Right kidney (tissue), 1 donor: ENCODE measurements around the gene ERC2.
"Not testable (repeated sequence)": the region's sequence is repeated elsewhere in the genome, so short reads cannot be mapped to it uniquely, and the experiment has no call there.

Experiments
- DNase-seq: peaks from one replicate; pipeline ENCODE4 v3.0.0-alpha.2; 2016

The ERC2 gene

DNA sequence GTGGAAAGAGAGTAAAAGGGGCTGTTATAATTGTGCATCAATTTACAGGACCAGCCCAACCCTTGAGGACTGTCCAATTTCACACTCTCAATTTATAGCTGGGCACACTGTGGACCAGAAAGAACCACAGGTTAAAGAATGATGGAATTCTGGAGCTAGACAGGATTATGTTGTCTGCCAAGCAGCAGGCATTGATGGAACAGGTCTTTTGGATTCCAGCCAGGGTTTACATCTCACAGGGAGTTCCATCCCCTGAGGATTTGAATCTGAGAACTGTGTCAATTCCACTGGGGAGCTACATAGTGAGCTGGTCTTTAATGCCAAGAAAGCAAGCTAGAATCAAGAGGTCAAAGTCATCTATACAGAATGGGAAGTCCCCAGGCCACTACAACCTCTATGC lies 591.7 kb downstream of the ERC2 start:
- DNase-seq: no peak

DNA sequence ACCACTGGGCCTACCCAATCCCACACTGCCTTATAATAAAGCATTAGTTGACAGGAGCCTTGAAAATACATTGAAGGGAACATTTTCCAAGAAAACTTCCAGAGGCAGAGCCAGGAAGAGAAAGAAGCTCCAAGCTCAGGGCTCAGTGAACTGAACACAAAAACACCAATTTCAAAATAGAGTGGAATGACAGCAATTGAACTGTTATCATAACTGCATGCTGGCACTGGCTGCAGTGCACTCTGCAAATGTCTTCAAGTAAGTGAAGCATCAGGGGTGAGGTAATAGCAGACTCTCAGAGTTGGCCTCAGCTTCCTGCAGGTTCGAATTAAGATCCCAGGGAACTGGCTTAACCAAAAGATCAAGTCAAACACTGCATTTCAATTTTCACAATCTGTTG lies 593.2 kb downstream of the ERC2 start:
- no peak for DNase-seq

DNA sequence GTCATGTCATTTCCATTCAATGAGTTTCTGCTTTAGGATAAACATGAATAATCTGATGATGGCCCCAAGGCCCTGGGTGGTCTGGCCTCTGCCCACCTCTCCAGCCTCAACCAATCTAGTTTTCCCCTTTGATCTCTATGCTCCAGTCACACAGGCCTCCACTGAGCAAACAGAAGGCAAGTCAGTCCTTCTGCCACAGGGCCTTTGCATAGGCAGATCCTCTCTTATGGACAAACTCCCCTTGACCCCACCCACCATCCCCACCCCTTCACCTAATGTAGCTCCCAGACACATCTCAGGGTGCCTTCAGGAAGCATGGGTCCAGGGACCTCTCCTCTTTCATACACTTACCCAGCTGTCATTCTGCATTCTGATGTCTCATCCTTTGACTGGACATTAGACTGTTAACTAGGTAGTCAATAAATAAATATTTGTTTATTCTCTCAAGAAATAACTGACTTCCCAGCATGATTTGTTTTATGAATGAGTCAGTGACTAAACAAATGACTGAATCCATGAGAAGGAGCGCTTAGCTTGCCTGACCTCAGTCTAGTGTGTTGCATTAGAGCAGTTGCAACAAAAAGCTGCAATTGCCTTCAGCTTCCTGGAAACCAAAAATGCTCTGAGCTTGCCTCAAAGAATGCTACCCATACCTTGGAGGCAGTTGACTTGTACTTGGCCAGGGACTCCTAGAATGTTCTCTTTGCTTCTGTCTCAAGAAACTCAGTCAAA lies 594.6 kb downstream of the ERC2 start:
- no peak for DNase-seq

- no peak for DNase-seq
These were observed 597.7 kb downstream of the ERC2 start for GRCh38 chr3:55870594-55870993.

GRCh38 chr3:55868347-55868746 lies 599.9 kb downstream of the ERC2 start:
- DNase-seq: no peak

DNA sequence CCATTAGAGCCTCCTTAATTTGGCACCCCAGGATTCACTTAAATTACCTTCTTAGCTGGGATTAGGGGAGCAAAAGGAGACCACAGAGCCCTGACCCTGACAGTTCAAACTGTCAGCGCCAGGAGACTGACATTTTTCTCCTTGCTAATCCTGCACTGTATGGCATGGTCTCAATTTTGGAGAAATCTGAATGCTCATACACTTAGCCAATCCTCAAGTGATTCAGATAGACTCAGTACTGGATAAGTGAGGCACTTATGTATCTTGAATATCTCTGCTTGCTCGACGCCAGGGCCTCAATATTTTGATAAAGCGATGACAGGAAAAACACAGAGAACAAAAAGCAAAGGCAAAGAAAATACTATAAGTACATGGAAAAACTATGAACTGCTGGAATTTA lies 605.2 kb downstream of the ERC2 start:
- no peak for DNase-seq

GRCh38 chr3:55860049-55860721 lies 608.1 kb downstream of the ERC2 start:
- DNase-seq: peak; percentile 38

GRCh38 chr3:55859305-55859704 lies 609.0 kb downstream of the ERC2 start:
- DNase-seq: no peak

GRCh38 chr3:55858727-55859126 lies 609.5 kb downstream of the ERC2 start:
- DNase-seq: no peak

GRCh38 chr3:55858302-55858701 lies 610.0 kb downstream of the ERC2 start:
- DNase-seq: no peak

GRCh38 chr3:55857633-55858032 lies 610.6 kb downstream of the ERC2 start:
- no peak for DNase-seq

DNA sequence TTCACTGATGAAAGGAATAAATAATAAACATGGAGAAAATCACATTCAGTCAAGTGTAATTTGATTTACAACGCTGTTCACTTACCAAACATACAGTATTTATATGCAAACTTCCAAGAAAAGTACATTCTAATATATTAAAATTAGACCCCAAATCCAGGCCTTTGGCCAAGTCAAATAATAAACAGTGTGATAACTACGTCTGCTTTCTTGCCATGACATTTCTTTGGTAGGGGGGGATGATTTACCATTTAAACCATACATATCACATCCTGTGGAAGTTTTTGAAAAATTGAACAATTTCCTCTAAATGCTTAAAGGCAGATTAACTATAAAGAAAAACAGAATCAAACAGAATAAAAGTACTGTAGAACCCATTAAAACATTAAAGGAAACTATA lies 613.0 kb downstream of the ERC2 start:
- DNase-seq: no peak

DNA sequence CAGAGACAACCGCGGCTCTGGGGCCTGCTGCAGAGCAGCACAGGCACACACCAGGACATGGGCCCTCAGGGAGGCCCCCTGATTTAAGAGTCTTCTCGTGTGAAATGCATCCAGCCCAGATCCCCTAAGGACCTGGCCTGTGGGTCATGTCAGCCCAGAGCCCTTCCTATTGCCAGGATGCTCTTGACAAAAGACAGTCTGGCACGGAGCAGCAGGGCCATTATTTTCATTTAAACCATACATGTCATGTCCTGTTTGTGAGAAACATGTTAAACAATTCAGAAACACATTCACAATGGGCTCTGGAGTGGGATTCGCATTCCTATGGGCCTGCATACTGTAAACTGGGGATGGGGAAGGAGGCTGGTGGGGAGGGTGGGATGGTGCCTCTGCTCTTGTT lies 613.8 kb downstream of the ERC2 start:
- no peak for DNase-seq

GRCh38 chr3:55852326-55852725 lies 615.9 kb downstream of the ERC2 start:
- no peak for DNase-seq

DNA sequence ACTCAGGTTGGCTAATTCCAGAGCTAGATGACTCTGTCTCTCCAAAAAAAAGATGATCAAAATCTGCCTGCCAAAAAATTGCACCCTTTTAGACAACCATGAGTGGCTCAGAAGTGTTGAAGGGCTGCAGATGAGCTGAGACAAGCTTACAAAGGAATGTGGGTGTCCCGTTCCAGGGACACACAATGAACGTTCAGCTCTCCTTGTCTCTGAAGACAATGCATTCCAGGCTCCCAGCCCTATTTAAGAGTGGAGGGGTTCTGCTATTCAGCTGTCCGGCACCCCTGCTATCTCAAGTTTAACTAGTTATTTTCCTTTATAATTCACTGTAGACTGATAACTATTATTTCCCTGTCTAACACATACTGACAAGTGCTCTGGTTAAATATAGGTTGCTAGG lies 626.1 kb downstream of the ERC2 start:
- no peak for DNase-seq

DNA sequence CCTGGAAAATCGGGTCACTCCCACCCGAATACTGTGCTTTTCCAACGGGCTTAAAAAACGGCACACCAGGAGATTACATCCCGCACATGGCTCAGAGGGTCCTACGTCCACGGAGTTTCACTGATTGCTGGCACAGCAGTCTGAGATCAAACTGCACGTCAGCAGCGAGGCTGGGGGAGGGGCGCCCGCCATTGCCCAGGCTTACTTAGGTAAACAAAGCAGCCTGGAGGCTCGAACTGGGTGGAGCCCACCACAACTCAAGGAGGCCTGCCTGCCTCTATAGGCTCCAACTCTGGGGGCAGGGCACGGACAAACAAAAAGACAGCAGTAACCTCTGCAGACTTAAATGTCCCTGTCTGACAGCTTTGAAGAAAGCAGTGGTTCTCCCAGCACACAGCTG lies 636.4 kb downstream of the ERC2 start:
- DNase-seq: not testable (repeated sequence)

GRCh38 chr3:55828712-55829111 lies 639.6 kb downstream of the ERC2 start:
- DNase-seq: no peak

DNA sequence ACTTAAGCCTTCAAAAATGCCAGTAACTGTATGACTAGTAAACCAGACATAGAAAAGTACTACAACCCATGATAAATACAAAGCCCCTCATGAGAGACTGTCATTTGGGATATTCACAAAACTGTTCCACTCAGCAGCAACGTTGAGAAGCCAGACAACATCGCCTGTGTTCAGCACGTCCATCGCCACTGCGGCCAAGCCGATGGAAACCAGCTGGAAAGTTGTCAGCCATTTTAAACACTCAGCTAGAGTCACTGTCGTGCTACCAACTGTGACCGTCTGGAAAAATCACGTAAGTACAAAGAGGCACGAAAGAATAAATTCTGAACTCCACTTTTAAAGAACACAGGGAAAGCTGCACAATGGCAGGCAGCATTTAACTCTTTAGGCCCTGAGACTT lies 640.5 kb downstream of the ERC2 start:
- peak; percentile 16 for DNase-seq

DNA sequence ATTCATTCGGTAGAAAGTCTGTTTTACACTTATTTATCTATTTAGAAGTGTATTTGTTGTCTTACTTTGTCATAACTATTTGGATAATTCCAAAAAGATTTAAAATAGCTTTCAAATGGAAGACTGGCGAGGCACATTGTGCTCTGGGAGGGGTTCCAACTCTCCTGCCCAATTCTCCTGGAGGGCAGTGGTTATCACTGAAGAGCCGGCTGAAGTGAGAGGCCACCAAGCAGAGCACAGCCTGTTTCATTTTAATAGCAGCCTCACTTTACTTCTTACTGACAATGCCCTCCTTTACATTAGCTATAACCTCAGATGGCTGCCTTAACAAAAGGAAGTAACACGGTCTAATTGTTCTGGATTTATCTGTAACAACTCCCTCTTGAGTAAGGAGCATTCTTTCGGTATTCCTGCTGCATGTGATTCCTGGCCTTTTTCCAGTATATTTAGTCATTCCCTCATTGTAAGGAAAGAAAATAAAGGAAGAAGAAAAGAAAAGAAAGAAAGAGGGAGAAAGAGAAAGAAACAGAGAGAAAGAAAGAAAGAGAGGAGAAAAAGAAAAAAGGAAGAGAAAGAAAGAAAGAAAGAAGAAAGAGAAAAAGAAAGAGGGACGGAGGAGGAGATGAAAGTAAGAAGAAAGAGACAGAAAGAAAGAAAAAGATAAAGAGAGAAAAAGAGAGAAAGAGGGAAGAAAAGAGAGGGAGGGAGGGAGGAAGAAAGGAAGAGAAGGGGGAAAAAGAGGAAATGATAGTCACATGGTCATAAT lies 641.4 kb downstream of the ERC2 start:
- no peak for DNase-seq

DNA sequence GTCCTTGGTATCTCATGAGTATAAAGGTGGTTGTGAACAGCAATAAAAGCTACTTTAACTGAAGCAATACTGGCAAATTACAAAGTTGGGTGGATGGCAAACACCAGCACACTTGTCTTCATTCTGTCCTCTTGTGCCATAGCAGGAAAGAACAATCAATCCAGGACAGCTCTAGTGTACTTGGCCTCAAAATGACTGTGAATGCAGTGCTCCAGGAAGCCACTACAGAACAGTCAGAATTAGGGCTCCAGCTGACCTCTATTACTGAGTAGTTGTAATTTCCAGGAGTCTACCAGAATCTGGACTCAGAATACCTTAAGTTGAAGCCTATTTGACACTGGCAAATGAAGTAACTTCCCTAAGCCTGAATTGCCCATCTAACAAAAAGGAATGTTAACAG lies 642.2 kb downstream of the ERC2 start:
- no peak for DNase-seq

- no peak for DNase-seq
These were observed 643.9 kb downstream of the ERC2 start for GRCh38 chr3:55824406-55824805.

DNA sequence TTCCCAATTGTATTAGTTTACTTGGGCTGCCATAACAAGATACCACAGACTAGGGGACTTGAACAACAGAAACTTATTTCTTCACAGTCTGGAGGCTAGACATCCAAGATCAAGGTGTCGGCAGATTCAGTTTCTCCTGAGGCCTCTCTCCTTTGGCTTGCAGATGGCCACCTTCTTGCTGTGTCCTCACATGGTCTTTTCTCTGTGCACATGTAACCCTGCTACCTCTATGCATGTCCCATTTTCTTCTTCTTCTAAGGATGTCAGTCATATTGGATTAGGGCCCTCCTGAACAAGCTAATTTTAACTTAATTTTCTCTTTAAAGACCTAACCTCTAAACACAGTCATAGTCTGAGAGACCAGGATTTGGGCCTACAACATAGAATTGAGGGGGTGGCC lies 644.4 kb downstream of the ERC2 start:
- DNase-seq: no peak

DNA sequence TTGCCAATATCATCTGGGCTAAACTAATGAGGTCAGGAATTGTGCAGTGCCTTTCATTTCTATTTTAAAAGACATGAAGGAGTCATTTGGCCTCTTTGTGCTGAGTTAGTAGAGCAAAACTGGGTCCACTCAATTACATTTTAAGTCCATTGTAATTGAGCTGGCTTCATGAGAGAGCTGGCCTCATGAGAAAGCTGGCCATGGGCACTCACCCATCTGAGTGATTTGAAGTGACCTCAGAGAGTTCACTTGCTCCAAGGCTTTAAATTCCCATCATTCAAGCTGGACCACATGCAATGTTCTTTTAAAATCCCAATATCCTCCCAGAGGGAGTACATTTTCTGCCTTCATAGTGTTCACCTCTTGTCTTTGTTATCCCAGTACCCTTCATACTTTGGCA lies 645.3 kb downstream of the ERC2 start:
- DNase-seq: no peak

- no peak for DNase-seq
These were observed 649.3 kb downstream of the ERC2 start for GRCh38 chr3:55819005-55819404.
